SJSA1 (cell line): ENCODE data around the gene ZNHIT6. TPM values are rescaled to one million over a fixed set of nuclear protein-coding genes. Genes with fewer than 3 reads are reported as not detected.

ENCODE experiments used
- DNase-seq, 2 experiments: peaks; one replicate each; pipeline ENCODE4 v3.0.0-alpha.2; 2015 to 2020; ENCODE audit warnings: low spot score in 2 of 2, low read depth in 1 of 2
- H3K27ac ChIP-seq: fragments of 250-450 bp; sonication (Bioruptor Pico); 2 replicates; pipeline ENCODE4 v1.5.1; 2020; ENCODE audit warnings: mild to moderate bottlenecking, moderate library complexity
- H3K27me3 ChIP-seq: fragments of 250-450 bp; sonication (Bioruptor Pico); replicated peaks from 2 replicates; pipeline ENCODE4 v1.5.1; 2020; ENCODE audit warnings: mild to moderate bottlenecking, moderate library complexity
- H3K36me3 ChIP-seq: fragments of 250-450 bp; sonication (Bioruptor Pico); 2 replicates; pipeline ENCODE4 v1.5.1; 2020; ENCODE audit warnings: mild to moderate bottlenecking
- H3K4me1 ChIP-seq: fragments of 250-450 bp; sonication (Bioruptor Pico); replicated peaks from 2 replicates; pipeline ENCODE4 v1.6.1; 2021; ENCODE audit warnings: mild to moderate bottlenecking
- H3K4me3 ChIP-seq: fragments of 250-450 bp; sonication (Bioruptor Pico); 2 replicates; pipeline ENCODE4 v1.5.1; 2020; ENCODE audit warnings: mild to moderate bottlenecking
- H3K9me3 ChIP-seq: fragments of 250-450 bp; sonication (Bioruptor Pico); replicated peaks from 2 replicates; pipeline ENCODE4 v1.5.1; 2020; ENCODE audit warnings: mild to moderate bottlenecking
- total RNA-seq: library from RNA; depleted of rRNA; stranded (reverse); fragments of >200 nt; shearing (Covaris generic); gene quantifications from 2 replicates; pipeline ENCODE4 v1.2.3, GENCODE V29; 2014

Gene ZNHIT6
- total RNA-seq, 1 experiment from 2014 or later, result 15.2 TPM

DNA sequence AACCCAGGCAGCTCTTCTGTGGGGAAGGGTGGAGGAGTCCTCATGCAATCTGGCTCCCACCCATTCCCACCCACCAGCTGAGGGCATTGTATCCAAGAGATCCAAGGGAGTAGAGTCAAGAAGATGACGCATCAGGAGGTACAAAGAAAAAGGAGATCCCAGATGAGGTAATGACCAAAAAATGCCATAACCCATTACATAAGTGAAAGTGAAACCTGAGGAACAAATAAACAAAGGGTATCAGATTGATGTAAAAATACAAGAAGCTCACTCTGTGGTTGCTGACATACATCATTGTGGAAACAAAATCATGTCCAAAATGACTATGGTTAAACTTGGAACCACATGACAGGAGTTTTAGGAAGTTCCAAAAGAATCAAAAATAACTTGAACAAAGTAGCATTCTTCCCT is 85.2 kb downstream of the ZNHIT6 start:
- Histone ChIP-seq H3K36me3 (peaks cover 7% of the 10 kb centered on the region; the same call in 1 of the 2 replicates), H3K27ac (peak overlapping the region; percentile 76), H3K9me3 (no peaks in the 10 kb centered on the region), H3K4me1 (peaks cover 30% of the 10 kb centered on the region), H3K27me3 (no peaks in the 10 kb centered on the region), H3K4me3 (no peak overlapping the region)
- DNase-seq, result peak; percentile 95 to 98

DNA sequence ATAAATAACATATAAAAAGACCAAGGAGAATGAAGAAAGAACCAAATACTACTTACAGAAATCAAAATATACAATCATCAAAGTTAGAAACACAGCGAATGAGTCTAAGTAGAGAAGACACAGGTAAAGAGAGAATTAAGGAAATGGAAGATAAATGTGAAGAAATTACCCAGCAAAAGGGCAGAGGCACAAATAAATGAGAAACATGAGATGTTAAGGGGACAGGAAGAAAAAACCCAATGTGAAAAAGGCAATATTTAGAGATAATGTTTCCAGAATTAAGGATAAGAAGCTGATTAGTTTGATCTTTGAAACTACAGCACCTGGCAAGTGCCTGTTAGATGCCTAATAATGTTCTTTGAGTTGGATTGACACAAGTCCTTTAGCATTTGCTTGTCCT is 86.8 kb downstream of the ZNHIT6 start:
- DNase-seq, result no peak

DNA sequence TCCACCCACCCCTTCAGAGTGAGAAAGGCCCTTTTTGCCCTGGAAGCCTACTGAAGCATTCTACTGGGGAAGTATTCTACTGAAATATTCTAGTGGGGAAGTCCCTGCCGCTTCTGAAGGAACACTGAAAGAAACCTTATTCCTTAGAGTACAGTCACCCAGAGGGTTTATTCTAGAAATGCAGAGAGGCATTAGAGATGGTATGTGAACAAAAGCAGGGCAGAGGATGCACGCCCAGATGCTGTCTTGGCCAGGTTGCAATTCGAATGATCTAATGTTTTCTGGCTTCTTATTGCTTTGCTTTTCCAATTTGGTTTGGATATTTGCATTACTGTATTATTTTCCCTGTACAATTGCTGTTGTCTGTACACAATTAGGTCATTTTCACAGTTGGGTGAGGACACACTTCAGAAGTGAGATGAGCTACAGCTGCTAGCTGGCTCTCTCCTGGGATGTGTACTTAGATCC is 90.6 kb downstream of the ZNHIT6 start:
- DNase-seq, result peak in 1 of 2 experiments; percentile 33
- H3K9me3 ChIP-seq, result no peaks in the 10 kb centered on the region
- no peak overlapping the region for H3K4me3 ChIP-seq
- H3K4me1 ChIP-seq, result peaks cover 28% of the 10 kb centered on the region
- H3K36me3 ChIP-seq, result peaks cover 7% of the 10 kb centered on the region; the same call in 1 of the 2 replicates
- no peaks in the 10 kb centered on the region for H3K27me3 ChIP-seq
- peak overlapping the region; percentile 15; the same call in 1 of the 2 replicates for H3K27ac ChIP-seq

More for the DNA sequence above, 86.8 kb downstream of the ZNHIT6 start:
- Histone ChIP-seq H3K9me3 (no peaks in the 10 kb centered on the region), H3K27ac (no peak overlapping the region), H3K4me1 (peaks cover 31% of the 10 kb centered on the region), H3K4me3 (no peak overlapping the region), H3K36me3 (peaks cover 7% of the 10 kb centered on the region; the same call in 1 of the 2 replicates), H3K27me3 (no peaks in the 10 kb centered on the region)

DNA sequence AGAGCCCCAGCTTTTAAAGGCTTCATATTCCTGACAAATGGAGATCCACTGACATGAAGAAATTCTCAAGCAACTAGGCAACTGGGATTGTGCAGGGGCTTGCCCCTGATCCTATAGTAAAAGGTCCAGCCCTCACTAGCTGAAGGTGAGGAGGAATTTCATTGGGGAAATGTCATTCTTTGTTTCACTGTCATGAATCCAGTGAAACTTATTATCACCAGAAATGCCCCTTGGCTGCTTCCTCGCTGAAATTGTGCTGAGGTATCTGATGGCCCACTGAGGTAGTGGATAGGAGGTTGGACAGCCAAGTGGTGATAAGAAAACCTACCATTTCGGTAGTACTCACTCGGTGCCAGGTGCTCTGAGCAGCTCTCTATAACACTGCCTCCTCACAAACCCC is 91.5 kb downstream of the ZNHIT6 start:
- Histone ChIP-seq H3K27ac (no peak overlapping the region), H3K4me1 (peaks cover 29% of the 10 kb centered on the region), H3K36me3 (peaks cover 7% of the 10 kb centered on the region; the same call in 1 of the 2 replicates), H3K4me3 (no peak overlapping the region), H3K9me3 (no peaks in the 10 kb centered on the region), H3K27me3 (no peaks in the 10 kb centered on the region)
- no peak for DNase-seq

DNA sequence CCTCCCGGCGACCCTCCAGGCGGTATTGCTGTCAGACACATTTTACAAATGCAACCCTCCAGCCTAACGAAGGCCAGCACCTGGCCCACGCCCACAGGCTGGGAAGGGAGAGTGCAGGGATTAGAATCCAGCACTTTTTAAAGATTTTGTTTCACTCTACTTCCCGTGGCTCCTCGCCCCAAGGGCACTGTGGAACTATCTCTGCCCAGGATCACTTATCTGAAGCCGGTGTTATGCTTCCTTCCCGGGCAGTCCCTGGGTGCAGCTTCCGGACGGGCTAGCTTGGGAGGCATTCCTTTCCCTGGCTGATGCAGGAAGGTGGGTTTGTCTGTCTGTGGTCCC is 91.9 kb downstream of the ZNHIT6 start:
- Histone ChIP-seq H3K36me3 (peaks cover 7% of the 10 kb centered on the region; the same call in 1 of the 2 replicates), H3K4me3 (no peak overlapping the region), H3K9me3 (no peaks in the 10 kb centered on the region), H3K27ac (no peak overlapping the region), H3K4me1 (peaks cover 33% of the 10 kb centered on the region), H3K27me3 (no peaks in the 10 kb centered on the region)
- no peak for DNase-seq

DNA sequence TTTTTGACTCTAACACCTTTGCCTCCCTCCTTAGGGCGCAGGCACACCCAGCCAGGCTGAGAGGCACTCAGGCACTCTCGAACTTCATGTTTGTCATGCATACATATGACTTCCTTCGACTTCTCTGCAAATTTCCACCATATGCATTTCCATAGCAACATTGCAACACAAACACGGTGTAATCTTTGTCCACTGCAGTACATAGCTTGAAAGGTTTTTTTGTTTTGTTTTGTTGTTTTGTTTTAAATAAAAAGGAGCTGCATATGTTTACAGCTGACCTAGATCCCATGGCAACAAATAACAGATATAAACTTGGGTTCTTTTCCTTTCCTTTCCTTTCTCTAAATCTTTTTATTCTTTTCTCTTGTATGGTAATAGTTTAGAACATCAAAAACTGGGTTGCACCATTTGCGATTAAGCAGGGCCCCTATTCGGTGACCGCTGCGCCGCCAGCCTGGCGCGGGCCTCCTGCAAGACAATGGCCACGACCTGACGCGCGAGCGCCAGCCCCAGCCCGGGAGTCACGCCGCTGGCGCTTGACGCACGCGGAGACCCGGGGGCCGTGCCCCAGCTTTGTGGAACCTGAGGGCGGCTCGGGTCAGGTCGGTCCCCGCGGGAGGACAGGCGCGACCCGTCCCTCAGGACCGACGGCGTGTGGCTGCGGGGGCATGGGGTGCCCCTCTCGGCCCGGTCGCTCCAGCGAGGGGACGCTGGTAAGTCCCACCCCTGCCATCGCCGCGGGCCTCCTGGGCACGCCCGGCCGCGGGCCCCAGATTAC is 92.5 kb downstream of the ZNHIT6 start:
- Histone ChIP-seq H3K9me3 (no peaks in the 10 kb centered on the region), H3K36me3 (peaks cover 7% of the 10 kb centered on the region; the same call in 1 of the 2 replicates), H3K4me3 (no peak overlapping the region), H3K27me3 (no peaks in the 10 kb centered on the region), H3K27ac (no peak overlapping the region), H3K4me1 (peaks cover 39% of the 10 kb centered on the region)
- DNase-seq, result no peak

DNA sequence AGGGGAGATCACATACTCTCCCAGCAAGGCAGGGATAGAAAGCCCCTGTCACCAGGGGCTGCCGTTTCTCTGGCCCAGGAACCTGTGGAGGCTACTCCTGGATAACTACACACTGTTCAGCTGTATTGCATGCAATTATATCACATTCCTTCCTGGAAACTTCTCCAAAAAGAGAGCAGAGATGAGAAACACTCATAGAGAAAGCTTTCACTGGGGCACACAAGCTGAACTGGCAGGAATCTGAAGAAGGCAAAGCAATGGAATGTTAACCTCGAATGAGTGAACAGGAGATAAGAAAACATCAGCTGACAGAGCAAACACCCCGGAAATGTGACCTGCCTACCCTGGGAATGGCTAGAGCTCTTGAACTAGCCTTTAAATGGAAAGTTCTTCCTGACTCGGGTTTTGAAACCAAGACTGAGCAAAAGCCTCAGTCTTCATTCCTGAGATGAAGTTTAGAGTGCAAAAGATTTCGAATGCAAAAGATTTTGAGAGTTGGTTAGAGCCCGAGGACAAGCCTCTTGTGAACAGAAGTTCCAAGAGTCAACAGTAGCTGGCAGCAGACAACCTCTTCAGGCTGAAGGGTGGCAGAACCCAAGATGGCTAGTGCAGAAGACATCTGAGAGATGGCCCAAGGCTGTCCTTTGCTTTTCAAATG is 95.4 kb downstream of the ZNHIT6 start:
- Histone ChIP-seq H3K9me3 (no peaks in the 10 kb centered on the region), H3K27ac (peak overlapping the region; percentile 98), H3K36me3 (no peaks in the 10 kb centered on the region), H3K4me1 (peaks cover 65% of the 10 kb centered on the region), H3K27me3 (no peaks in the 10 kb centered on the region), H3K4me3 (no peak overlapping the region)
- peak; percentile 83 to 93 for DNase-seq

DNA sequence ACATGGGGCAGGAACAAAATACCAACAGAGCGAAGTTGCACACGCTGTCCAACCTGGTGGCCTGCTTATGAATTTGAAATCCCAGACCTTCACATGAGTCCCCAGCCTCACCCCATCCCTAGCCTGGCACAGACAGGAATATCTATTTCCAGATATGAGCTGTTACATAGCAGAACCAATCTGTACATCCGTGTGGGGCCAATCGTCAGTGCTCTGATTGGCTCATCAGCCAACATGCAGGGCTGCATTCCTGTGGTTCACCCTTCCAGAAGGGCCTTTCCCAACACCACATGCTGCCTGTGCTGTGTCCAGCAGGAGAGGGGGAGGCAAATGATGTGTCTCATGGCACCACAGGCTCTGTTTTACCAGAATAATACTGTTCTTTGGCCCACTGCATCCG is 96.4 kb downstream of the ZNHIT6 start:
- H3K36me3 ChIP-seq, result no peaks in the 10 kb centered on the region
- no peaks in the 10 kb centered on the region for H3K9me3 ChIP-seq
- H3K4me1 ChIP-seq, result peaks cover 65% of the 10 kb centered on the region
- DNase-seq, result peak; percentile 96 to 98
- peak overlapping the region; percentile 98 for H3K27ac ChIP-seq
- H3K27me3 ChIP-seq, result no peaks in the 10 kb centered on the region
- H3K4me3 ChIP-seq, result no peak overlapping the region

DNA sequence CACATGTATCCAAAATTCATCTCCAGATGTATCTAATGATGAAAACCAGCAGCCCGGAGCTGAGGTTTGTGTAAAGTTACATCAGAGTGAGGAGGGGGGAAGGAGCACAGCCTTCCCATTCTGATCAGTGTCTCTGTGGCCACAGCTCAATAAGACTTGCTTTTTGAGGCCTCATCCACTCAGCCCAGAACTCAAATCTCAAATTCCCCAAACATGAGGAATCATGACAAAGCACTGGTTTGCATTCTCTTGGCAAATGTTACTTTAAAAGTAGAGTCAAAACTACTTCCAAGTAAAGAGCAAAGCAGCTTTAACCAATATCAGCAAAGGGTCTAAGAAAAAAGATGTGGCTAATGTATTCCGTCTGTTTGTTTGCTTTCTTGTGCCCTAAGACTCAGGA is 96.8 kb downstream of the ZNHIT6 start:
- Histone ChIP-seq H3K9me3 (no peaks in the 10 kb centered on the region), H3K27ac (peak overlapping the region; percentile 98), H3K36me3 (no peaks in the 10 kb centered on the region), H3K4me3 (no peak overlapping the region), H3K4me1 (peaks cover 69% of the 10 kb centered on the region), H3K27me3 (no peaks in the 10 kb centered on the region)
- DNase-seq, result peak in 1 of 2 experiments; percentile 58

DNA sequence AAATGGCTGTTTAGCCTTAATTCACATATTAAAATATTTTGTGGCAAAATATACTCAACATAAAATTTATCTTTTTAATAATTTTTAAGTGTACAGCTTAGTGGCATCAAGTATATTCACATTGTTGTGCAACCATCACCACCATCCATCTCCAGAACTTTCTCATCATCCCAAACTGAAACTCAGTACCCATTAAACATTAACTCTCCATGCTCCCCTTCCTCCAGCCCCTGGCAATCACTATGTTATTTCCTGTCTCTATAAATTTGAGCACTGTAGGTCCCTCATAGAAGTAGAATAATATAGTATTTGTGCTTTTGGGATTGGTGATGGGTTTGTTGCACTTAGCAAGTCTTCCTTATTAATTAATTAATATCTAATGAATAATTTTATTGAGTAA is 98.3 kb downstream of the ZNHIT6 start:
- Histone ChIP-seq H3K4me1 (peaks cover 77% of the 10 kb centered on the region), H3K9me3 (no peaks in the 10 kb centered on the region), H3K36me3 (no peaks in the 10 kb centered on the region), H3K4me3 (no peak overlapping the region), H3K27me3 (no peaks in the 10 kb centered on the region), H3K27ac (peak overlapping the region; percentile 98; the same call in 1 of the 2 replicates)
- DNase-seq, result no peak

DNA sequence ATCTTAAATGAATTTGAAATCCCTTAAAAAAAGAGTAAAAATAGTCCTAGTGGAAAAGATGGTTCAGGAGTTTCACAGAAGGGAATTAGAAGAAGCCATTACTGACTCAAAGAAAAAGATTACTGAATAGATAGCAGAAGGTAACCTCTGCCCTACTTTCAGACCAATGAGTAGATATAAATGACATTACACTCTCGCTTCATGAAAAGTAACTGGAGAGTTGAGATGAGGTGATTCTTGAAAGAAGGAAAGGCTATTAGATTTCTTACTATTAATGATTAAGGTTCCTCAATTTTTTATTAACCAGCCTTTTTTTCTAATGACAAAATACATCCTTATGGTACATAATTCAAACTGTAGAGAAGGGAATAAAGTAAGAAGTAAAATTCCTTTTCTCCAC is 99.4 kb downstream of the ZNHIT6 start:
- no peak for DNase-seq
- peak overlapping the region; percentile 90 for H3K27ac ChIP-seq
- peaks cover 77% of the 10 kb centered on the region for H3K4me1 ChIP-seq
- H3K36me3 ChIP-seq, result no peaks in the 10 kb centered on the region
- no peak overlapping the region for H3K4me3 ChIP-seq
- H3K27me3 ChIP-seq, result no peaks in the 10 kb centered on the region
- H3K9me3 ChIP-seq, result no peaks in the 10 kb centered on the region

DNA sequence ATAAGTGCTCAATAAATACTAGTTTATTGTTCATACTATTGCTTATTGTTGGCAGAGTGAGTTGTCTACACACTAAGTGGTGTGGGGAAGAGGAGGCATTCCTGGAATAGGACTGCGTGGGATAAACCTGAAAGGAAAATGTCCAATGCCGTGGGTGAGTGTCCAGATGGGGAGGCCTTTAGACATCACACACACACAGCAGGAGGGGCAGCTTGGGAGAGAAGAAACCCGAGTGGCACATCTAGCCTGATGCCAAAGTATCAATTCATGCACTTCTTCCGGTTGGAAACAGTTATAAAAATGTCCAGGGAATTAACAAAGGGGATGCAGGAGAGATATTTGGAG is 100.3 kb downstream of the ZNHIT6 start:
- Histone ChIP-seq H3K27ac (peak overlapping the region; percentile 90), H3K4me1 (peaks cover 68% of the 10 kb centered on the region), H3K4me3 (no peak overlapping the region), H3K9me3 (no peaks in the 10 kb centered on the region), H3K36me3 (no peaks in the 10 kb centered on the region), H3K27me3 (no peaks in the 10 kb centered on the region)
- no peak for DNase-seq

DNA sequence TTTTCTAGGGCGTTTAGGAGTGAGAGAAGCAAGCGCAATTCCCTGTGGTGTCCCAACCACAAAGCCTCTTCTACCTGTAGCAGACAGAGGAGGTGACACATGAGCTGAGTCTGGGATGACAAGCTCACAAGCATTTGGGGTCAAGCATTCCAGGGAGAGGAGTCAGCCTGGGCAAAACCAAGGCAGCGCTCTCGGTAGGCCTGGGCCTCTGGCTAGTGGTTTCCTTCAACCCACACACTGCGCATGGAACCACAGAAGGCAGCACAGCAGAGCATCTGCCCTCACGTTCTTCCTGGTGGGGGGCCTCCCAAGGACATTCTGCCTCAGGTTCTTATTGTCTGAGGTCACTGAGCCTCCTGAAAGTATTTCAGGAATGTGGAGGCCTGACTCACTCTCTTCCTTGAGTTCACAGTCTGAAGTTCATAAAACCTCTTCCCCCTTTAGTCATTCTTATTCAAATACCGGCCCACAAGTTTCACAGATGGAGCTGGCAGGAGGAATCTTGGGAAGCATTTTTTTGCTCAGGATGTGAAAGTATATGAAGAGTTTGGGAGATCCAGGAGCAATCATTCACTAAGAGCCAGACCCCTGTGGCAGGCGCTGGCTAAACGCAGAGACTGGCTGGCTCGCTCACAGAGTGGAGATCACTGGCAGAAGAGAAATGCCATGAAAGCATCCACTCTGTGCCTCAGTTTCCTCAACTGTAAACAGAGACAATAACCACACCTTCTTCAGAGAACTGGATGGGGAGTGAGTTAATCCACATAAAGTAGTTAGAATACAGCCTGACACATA is 100.9 kb downstream of the ZNHIT6 start:
- no peaks in the 10 kb centered on the region for H3K27me3 ChIP-seq
- H3K9me3 ChIP-seq, result no peaks in the 10 kb centered on the region
- no peak overlapping the region for H3K4me3 ChIP-seq
- no peaks in the 10 kb centered on the region for H3K36me3 ChIP-seq
- H3K27ac ChIP-seq, result peak overlapping the region; percentile 90
- peak; percentile 100 for DNase-seq
- H3K4me1 ChIP-seq, result peaks cover 63% of the 10 kb centered on the region
